Activated CD8-positive, alpha-beta T cell treated with anti-CD3 and anti-CD28 coated beads, Interleukin-2, amount 10 ng/mL, durations not matched to agents 7 days and 5 days (primary cell): ENCODE measurements around the gene SUGCT. TPM values are rescaled to one million over a fixed set of nuclear protein-coding genes. Genes with fewer than 3 reads are reported as not detected.

Source experiments
- ATAC-seq: fragments of 150-1000 bp; cut with Tn5 transposase; one replicate; pipeline ENCODE4 v1.10.0; 2021; ENCODE audit warnings: moderate library complexity
- CTCF ChIA-PET: fragments of 350-600 bp; sonication (Branson Sonifier 250); formaldehyde crosslinking; loops from one replicate; lab custom pipeline; 2021; ENCODE audit warnings: antibody characterized with exemption; lab: Charles Lee
- POLR2A ChIA-PET: fragments of 350-600 bp; sonication (Branson Sonifier 250); formaldehyde crosslinking; loops from one replicate; lab custom pipeline; 2021; ENCODE audit warnings: antibody characterized with exemption; lab: Charles Lee
- DNase-seq: peaks from one replicate; pipeline ENCODE4 v3.0.0-alpha.2; 2020
- H3K27ac Mint-ChIP-seq: one replicate; pipeline ENCODE4 v1.8.0; 2021; ENCODE audit warnings: mild to moderate bottlenecking, mixed read lengths
- H3K27me3 Mint-ChIP-seq: one replicate; pipeline ENCODE4 v1.8.0; 2021; ENCODE audit warnings: low read depth, mixed read lengths
- H3K36me3 Mint-ChIP-seq: one replicate; pipeline ENCODE4 v1.8.0; 2021; ENCODE audit warnings: low read depth, mixed read lengths
- H3K4me1 Mint-ChIP-seq: one replicate; pipeline ENCODE4 v1.8.0; 2021; ENCODE audit warnings: low read depth, mixed read lengths
- H3K4me3 Mint-ChIP-seq: one replicate; pipeline ENCODE4 v1.8.0; 2021; ENCODE audit warnings: mild to moderate bottlenecking, mixed read lengths
- H3K9me3 Mint-ChIP-seq: one replicate; pipeline ENCODE4 v1.8.0; 2022; ENCODE audit warnings: mixed read lengths; ENCODE audit not compliant: insufficient read depth
- total RNA-seq, 2 experiments: library from RNA; stranded (reverse); gene quantifications; one replicate each; pipeline ENCODE4 v1.2.3, GENCODE V29; 2021

SUGCT gene
- total RNA-seq, 2 experiments from 2014 or later: 0.44 TPM; not detected in 1

DNA sequence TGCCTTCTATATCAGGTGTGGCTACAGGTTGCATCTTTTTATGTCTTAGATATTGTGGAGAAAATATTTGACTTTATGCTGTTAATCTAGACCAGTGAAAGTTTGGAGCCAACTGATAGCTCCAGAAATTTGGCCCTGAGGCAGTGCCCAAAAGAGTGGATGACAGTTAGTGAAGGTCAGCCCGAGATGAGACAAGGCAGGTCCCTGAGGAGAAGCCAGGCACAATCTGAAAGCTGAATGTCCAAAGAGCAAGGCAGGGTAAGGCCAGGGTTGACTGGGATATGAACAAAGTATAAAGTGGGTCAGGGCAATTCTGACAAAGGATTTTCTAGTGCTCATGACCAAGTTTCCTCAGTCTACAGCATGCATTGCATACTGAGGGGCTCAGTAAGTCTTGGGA lies 661.9 kb downstream of the SUGCT start:
- Mint-ChIP-seq H3K4me1 (no peaks in the 10 kb centered on the region), H3K36me3 (no peaks in the 10 kb centered on the region), H3K27ac (no peak overlapping the region), H3K9me3 (no peaks in the 10 kb centered on the region), H3K27me3 (no peaks in the 10 kb centered on the region), H3K4me3 (no peak overlapping the region)
- POLR2A ChIA-PET: no interaction called here
- CTCF ChIA-PET: no interaction called here
- ATAC-seq (no peak), DNase-seq (no peak)

DNA sequence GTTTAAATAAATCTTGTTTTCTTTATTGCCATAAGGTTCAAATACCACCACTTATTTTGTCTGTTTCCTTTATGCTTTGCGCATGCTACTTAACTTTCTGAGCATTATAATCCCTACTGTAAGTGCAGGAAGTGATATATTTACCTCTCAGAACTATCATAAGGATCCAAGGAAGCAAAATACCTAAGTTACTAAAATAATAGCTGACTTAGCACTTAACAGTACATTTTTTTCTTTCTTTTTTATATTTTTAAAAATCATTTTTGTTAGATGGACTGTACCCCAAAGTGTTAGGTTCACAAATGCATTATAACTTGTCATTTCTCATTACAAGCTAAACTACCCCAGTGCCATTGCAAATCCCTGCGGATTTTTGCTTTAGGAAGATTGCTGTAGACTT lies 663.8 kb downstream of the SUGCT start:
- Mint-ChIP-seq H3K4me1 (no peaks in the 10 kb centered on the region), H3K27me3 (no peaks in the 10 kb centered on the region), H3K36me3 (no peaks in the 10 kb centered on the region), H3K9me3 (no peaks in the 10 kb centered on the region), H3K27ac (no peak overlapping the region), H3K4me3 (no peak overlapping the region)
- no peak for ATAC-seq
- POLR2A ChIA-PET: no interaction called here
- CTCF ChIA-PET: no interaction called here
- no peak for DNase-seq

DNA sequence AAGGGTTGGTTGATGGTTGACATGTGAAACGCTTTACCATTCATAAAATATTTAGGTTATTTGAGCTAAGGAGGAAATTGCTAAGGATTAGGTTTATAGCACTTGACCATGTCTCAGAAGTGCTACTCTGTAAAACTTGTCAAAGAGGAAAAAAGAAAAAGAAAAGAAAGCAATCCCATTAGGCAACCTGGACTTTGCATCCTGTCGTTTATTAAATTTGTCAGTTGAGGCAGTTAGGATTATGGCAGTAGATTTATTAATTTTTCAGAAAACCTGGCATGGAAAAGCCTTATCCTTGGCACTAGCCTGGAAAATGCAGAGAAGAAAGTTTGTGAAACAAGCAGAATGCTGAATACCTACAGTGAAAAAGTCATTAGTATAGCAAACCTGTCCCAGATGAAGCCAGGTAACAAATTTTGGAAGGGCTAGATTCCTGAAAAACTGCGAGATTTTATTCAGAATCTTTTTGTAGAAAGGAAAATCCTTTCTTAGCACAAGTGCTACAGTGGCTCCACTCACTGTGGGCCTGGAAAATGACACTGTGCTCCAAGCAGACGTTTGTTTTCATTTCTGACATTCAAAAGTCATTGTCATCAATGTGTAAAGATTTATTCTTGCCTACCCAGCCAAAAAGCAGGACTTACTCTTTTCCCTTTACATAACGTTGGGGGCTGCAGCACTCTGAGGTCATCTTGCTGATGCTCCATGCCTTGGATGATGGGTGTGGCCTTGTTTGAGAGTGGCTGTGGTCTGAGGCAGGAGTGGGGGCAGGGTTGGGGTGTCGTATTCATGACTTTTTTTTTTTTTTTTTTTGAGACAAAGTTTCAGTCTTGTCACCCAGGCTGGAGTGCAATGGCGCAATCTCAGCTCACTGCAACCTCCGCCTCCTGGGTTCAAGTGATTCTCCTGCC lies 664.9 kb downstream of the SUGCT start:
- H3K4me1 Mint-ChIP-seq: no peaks in the 10 kb centered on the region
- POLR2A ChIA-PET: no interaction called here
- H3K27me3 Mint-ChIP-seq: no peaks in the 10 kb centered on the region
- CTCF ChIA-PET: no interaction called here
- no peak overlapping the region for H3K27ac Mint-ChIP-seq
- H3K4me3 Mint-ChIP-seq: no peak overlapping the region
- H3K9me3 Mint-ChIP-seq: peaks cover 4% of the 10 kb centered on the region
- ATAC-seq: no peak
- H3K36me3 Mint-ChIP-seq: no peaks in the 10 kb centered on the region
- no peak for DNase-seq

- Mint-ChIP-seq H3K27ac (no peak overlapping the region), H3K36me3 (no peaks in the 10 kb centered on the region), H3K9me3 (peaks cover 4% of the 10 kb centered on the region), H3K27me3 (no peaks in the 10 kb centered on the region), H3K4me3 (no peak overlapping the region), H3K4me1 (no peaks in the 10 kb centered on the region)
- POLR2A ChIA-PET: no interaction called here
- no peak for ATAC-seq
- DNase-seq: no peak
- CTCF ChIA-PET: no interaction called here
Measured at GRCh38 chr7:40800771-40801170, 666.0 kb downstream of the SUGCT start.

DNA sequence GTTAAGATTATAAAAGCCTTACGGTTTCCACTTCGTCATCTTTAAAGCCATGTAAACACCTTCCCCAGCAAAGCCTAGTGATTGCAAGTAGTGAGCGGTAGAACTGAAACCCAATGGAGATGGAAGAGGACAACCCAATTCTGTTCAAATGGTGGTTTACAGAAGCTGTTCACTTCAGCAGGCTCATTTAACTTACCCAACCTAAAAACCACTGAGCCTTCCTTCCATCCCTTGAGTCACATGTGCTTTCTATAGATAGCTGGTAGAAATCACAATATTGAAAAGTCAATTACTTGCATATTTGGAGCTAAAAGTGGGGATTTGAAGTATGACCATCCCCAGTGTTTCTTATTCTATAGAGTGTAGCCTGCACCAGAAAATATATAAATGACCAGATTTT lies 667.7 kb downstream of the SUGCT start:
- H3K27ac Mint-ChIP-seq: no peak overlapping the region
- ChIA-PET CTCF (no interaction called here), POLR2A (no interaction called here)
- no peaks in the 10 kb centered on the region for H3K4me1 Mint-ChIP-seq
- H3K9me3 Mint-ChIP-seq: peaks cover 4% of the 10 kb centered on the region
- no peak overlapping the region for H3K4me3 Mint-ChIP-seq
- no peaks in the 10 kb centered on the region for H3K36me3 Mint-ChIP-seq
- DNase-seq: no peak
- ATAC-seq: no peak
- H3K27me3 Mint-ChIP-seq: no peaks in the 10 kb centered on the region

DNA sequence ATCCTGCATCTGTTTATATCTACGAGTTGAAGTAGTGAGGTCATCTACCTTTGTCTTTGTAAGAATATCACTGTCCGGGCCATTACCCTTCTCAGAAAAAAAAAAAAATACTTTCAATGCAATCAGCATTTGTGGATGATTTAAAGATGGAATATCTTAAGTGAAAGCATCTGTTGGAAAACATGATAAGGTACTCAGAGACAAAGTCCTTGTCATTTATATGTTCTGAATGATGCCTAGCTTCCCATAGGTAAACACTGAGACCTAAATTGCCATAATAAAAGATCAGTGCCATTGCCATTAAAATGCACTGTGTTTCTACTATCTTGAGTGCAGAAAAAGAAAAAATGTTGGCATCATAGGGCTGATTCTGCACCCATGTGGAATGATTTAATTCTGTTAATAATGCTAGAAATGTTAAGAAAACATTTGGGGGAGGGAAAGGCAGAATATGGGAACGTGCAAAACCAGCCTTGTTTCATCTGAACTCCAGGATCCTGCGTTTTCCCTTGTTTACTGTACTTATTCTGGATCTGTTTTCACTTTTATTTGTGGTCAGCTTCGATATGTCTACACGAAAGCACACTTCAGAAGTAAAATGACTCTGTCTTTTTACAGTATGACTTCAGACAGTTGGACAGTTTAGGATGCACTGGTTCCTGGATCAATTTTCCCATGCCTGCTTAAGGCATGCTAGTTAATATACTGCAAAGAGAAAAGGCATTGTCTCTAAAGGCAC lies 669.8 kb downstream of the SUGCT start:
- DNase-seq (no peak), ATAC-seq (no peak)
- H3K9me3 Mint-ChIP-seq: peaks cover 4% of the 10 kb centered on the region
- ChIA-PET CTCF (no interaction called here), POLR2A (no interaction called here)
- H3K4me3 Mint-ChIP-seq: no peak overlapping the region
- no peak overlapping the region for H3K27ac Mint-ChIP-seq
- H3K36me3 Mint-ChIP-seq: no peaks in the 10 kb centered on the region
- H3K27me3 Mint-ChIP-seq: no peaks in the 10 kb centered on the region
- H3K4me1 Mint-ChIP-seq: no peaks in the 10 kb centered on the region

GRCh38 chr7:40805361-40805760 lies 670.6 kb downstream of the SUGCT start:
- POLR2A ChIA-PET: no interaction called here
- CTCF ChIA-PET: no interaction called here
- Mint-ChIP-seq H3K36me3 (no peaks in the 10 kb centered on the region), H3K27ac (no peak overlapping the region), H3K27me3 (no peaks in the 10 kb centered on the region), H3K9me3 (peaks cover 4% of the 10 kb centered on the region), H3K4me3 (no peak overlapping the region), H3K4me1 (no peaks in the 10 kb centered on the region)
- DNase-seq (no peak), ATAC-seq (no peak)

DNA sequence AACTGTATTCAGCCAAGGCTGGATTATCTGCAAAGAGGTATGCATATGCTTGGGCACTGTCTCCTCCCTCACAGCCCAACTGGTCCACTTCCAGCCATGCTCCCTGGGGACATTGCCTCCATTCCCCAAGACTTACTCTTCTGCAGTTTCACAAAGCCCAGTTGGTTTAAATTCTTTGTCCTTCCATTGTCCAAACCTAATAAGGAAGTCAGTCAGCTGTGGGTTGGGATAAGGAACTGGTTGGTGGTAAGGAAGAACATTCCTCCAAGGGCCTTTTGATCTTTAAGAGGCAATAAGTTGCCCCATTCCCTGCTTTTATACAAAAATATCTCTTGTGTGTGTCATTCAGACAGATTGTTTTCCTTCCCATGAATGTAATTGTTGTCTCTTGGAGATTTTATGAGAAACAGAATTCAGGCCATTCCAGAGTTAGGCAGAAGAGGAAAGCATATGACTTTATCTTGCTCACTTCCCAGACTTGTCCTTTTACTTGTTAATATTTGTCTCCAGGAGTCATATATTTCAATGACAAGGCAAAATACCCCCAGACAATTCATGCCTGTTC lies 673.7 kb downstream of the SUGCT start:
- no peaks in the 10 kb centered on the region for H3K4me1 Mint-ChIP-seq

DNA sequence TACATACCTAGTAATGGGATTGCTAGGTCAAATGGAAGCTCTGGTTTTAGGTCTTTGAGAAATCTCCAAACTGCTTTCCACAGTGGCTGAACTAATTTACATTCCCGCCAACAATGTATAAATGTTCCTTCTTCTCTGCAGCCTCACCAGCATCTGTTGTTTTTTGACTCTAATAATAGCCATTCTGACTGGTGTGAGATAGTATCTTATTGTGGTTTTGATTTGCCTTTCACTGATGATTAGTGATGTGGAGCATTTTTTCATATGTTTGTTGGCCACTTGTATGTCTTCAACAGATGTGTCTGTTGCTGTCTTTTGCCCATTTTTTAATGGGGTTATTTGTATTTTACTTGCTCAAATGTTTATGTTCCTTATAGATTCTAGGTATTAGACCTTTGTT lies 675.5 kb downstream of the SUGCT start:
- Mint-ChIP-seq H3K4me3 (no peak overlapping the region), H3K9me3 (no peaks in the 10 kb centered on the region), H3K4me1 (no peaks in the 10 kb centered on the region), H3K36me3 (no peaks in the 10 kb centered on the region), H3K27me3 (no peaks in the 10 kb centered on the region), H3K27ac (no peak overlapping the region)
- no peak for ATAC-seq
- POLR2A ChIA-PET: no interaction called here
- no peak for DNase-seq
- CTCF ChIA-PET: no interaction called here

More for the DNA sequence above, 673.7 kb downstream of the SUGCT start:
- Mint-ChIP-seq H3K27me3 (no peaks in the 10 kb centered on the region), H3K9me3 (peaks cover 4% of the 10 kb centered on the region), H3K36me3 (no peaks in the 10 kb centered on the region), H3K4me3 (no peak overlapping the region), H3K27ac (no peak overlapping the region)
- ATAC-seq (no peak), DNase-seq (no peak)
- POLR2A ChIA-PET: no interaction called here
- CTCF ChIA-PET: no interaction called here

- Mint-ChIP-seq H3K36me3 (no peaks in the 10 kb centered on the region), H3K4me3 (no peak overlapping the region), H3K27ac (no peak overlapping the region), H3K27me3 (no peaks in the 10 kb centered on the region), H3K9me3 (no peaks in the 10 kb centered on the region), H3K4me1 (no peaks in the 10 kb centered on the region)
- CTCF ChIA-PET: no interaction called here
- DNase-seq: no peak
- POLR2A ChIA-PET: no interaction called here
- ATAC-seq: no peak
Measured at GRCh38 chr7:40811666-40812065, 676.9 kb downstream of the SUGCT start.

GRCh38 chr7:40815022-40815421 lies 680.2 kb downstream of the SUGCT start:
- DNase-seq (no peak), ATAC-seq (no peak)
- H3K9me3 Mint-ChIP-seq: peaks cover 5% of the 10 kb centered on the region
- ChIA-PET POLR2A (no interaction called here), CTCF (no interaction called here)
- H3K27ac Mint-ChIP-seq: no peak overlapping the region
- H3K36me3 Mint-ChIP-seq: no peaks in the 10 kb centered on the region
- H3K4me1 Mint-ChIP-seq: no peaks in the 10 kb centered on the region
- no peaks in the 10 kb centered on the region for H3K27me3 Mint-ChIP-seq
- H3K4me3 Mint-ChIP-seq: no peak overlapping the region

GRCh38 chr7:40815512-40815911 lies 680.7 kb downstream of the SUGCT start:
- H3K27ac Mint-ChIP-seq: no peak overlapping the region
- no peak for DNase-seq
- H3K27me3 Mint-ChIP-seq: no peaks in the 10 kb centered on the region
- H3K4me1 Mint-ChIP-seq: no peaks in the 10 kb centered on the region
- H3K4me3 Mint-ChIP-seq: no peak overlapping the region
- CTCF ChIA-PET: no interaction called here
- POLR2A ChIA-PET: no interaction called here
- no peak for ATAC-seq
- H3K36me3 Mint-ChIP-seq: no peaks in the 10 kb centered on the region
- H3K9me3 Mint-ChIP-seq: peaks cover 5% of the 10 kb centered on the region
